Osteoblast (primary cell): ENCODE measurements around the gene CAV1. TPM values are rescaled to one million over a fixed set of nuclear protein-coding genes. Genes with fewer than 3 reads are reported as not detected.
A peak's percentile ranks its signal among the peaks of the same experiment; 100 is the strongest.

ENCODE experiments used
- DNase-seq: peaks from one replicate; pipeline ENCODE4 v3.0.0; 2011; ENCODE audit warnings: low spot score, mixed read lengths; ENCODE audit not compliant: insufficient read length; ENCODE audit errors: missing footprints
- H2AFZ ChIP-seq: 2 replicates; pipeline ENCODE4 v1.6.0; 2011; ENCODE audit warnings: mild to moderate bottlenecking, low read length
- H3K27ac ChIP-seq: 2 replicates; pipeline ENCODE4 v1.5.1; 2011; ENCODE audit warnings: mild to moderate bottlenecking, low read depth, low read length, moderate library complexity
- H3K27me3 ChIP-seq: 2 replicates; pipeline ENCODE4 v1.6.0; 2012; ENCODE audit warnings: mild to moderate bottlenecking, control low read depth, inconsistent platforms, low read length, moderate library complexity; ENCODE audit not compliant: insufficient read depth
- H3K36me3 ChIP-seq: 2 replicates; pipeline ENCODE4 v1.5.1; 2011; ENCODE audit warnings: mild to moderate bottlenecking, low read length, control low read depth, moderate library complexity; ENCODE audit not compliant: insufficient read depth
- H3K4me1 ChIP-seq: 2 replicates; pipeline ENCODE4 v1.5.1; 2011; ENCODE audit warnings: mild to moderate bottlenecking, low read length, control low read depth, moderate library complexity; ENCODE audit not compliant: insufficient read depth
- H3K4me2 ChIP-seq: 2 replicates; pipeline ENCODE4 v1.6.0; 2011; ENCODE audit warnings: mild to moderate bottlenecking, low read length; ENCODE audit not compliant: insufficient read depth
- H3K4me3 ChIP-seq: fragments of 200-600 bp; sonication (generic); 3 replicates; pipeline ENCODE4 v1.5.1; 2012; ENCODE audit warnings: mild to moderate bottlenecking, low read length, inconsistent platforms; ENCODE audit not compliant: insufficient read depth
- H3K79me2 ChIP-seq: 2 replicates; pipeline ENCODE4 v1.6.0; 2012; ENCODE audit warnings: mild to moderate bottlenecking, low read length, control low read depth, inconsistent platforms; ENCODE audit not compliant: insufficient read depth
- H3K9me3 ChIP-seq: 2 replicates; pipeline ENCODE4 v1.5.1; 2011; ENCODE audit warnings: low read depth, low read length, control low read depth
- H4K20me1 ChIP-seq: 2 replicates; pipeline ENCODE4 v1.6.0; 2012; ENCODE audit warnings: mild to moderate bottlenecking, low read length, control low read depth; ENCODE audit not compliant: insufficient read depth
- CTCF ChIP-seq: IDR thresholded peaks from 2 replicates; pipeline ENCODE4 v1.5.1; 2011; ENCODE audit warnings: mild to moderate bottlenecking, low read depth, low read length, moderate library complexity; ENCODE audit errors: extremely low read depth
- total RNA-seq: library from RNA; depleted of rRNA; stranded (reverse); fragments of >200 nt; gene quantifications from 2 replicates; pipeline ENCODE4 v1.2.3, GENCODE V29; 2012

CAV1 gene
- total RNA-seq, 1 donor = 337 TPM

- peaks cover 63% of the 10 kb centered on the region for H3K4me1 ChIP-seq
- TF ChIP-seq CTCF = no peak
- peaks cover 53% of the 10 kb centered on the region for H3K79me2 ChIP-seq
- peak overlapping the region; percentile 75 for H2AFZ ChIP-seq
- peak overlapping the region; percentile 96 for H3K4me2 ChIP-seq
- H3K4me3 ChIP-seq = peak overlapping the region; percentile 96
- H3K27me3 ChIP-seq = no peaks in the 10 kb centered on the region
- DNase-seq = peak; percentile 51
- no peaks in the 10 kb centered on the region for H3K9me3 ChIP-seq
- H4K20me1 ChIP-seq = no peaks in the 10 kb centered on the region
- H3K27ac ChIP-seq = peak overlapping the region; percentile 88
- H3K36me3 ChIP-seq = peaks cover 12% of the 10 kb centered on the region
These were observed 569 bp downstream of the CAV1 start for GRCh38 chr7:116525298-116525912.

GRCh38 chr7:116525913-116526861, 1.4 kb downstream of the CAV1 start:
- H3K36me3 ChIP-seq = peaks cover 19% of the 10 kb centered on the region
- peaks cover 61% of the 10 kb centered on the region for H3K79me2 ChIP-seq
- H3K4me3 ChIP-seq = peak overlapping the region; percentile 96
- peaks cover 65% of the 10 kb centered on the region for H3K4me1 ChIP-seq
- H3K4me2 ChIP-seq = peak overlapping the region; percentile 96
- H3K27me3 ChIP-seq = no peaks in the 10 kb centered on the region
- H2AFZ ChIP-seq = peak overlapping the region; percentile 77
- TF ChIP-seq CTCF = peak; percentile 57
- H4K20me1 ChIP-seq = peaks cover 2% of the 10 kb centered on the region
- H3K27ac ChIP-seq = peak overlapping the region; percentile 88
- no peaks in the 10 kb centered on the region for H3K9me3 ChIP-seq
- DNase-seq = peak; percentile 93

- Histone ChIP-seq H3K4me3 (peak overlapping the region; percentile 96), H3K79me2 (peaks cover 67% of the 10 kb centered on the region), H3K36me3 (peaks cover 21% of the 10 kb centered on the region), H3K4me1 (peaks cover 60% of the 10 kb centered on the region), H3K9me3 (no peaks in the 10 kb centered on the region), H2AFZ (no peak overlapping the region), H3K4me2 (peak overlapping the region; percentile 96), H4K20me1 (peaks cover 3% of the 10 kb centered on the region), H3K27me3 (no peaks in the 10 kb centered on the region), H3K27ac (peak overlapping the region; percentile 86)
- peak; percentile 85 for DNase-seq
- no peak for TF ChIP-seq CTCF
These were observed 2.1 kb downstream of the CAV1 start for GRCh38 chr7:116526897-116527296.

- Histone ChIP-seq H3K27me3 (no peaks in the 10 kb centered on the region), H3K79me2 (peaks cover 73% of the 10 kb centered on the region), H3K36me3 (peaks cover 26% of the 10 kb centered on the region), H3K9me3 (no peaks in the 10 kb centered on the region), H3K4me3 (peak overlapping the region; percentile 96), H3K4me1 (peaks cover 60% of the 10 kb centered on the region), H3K27ac (peak overlapping the region; percentile 86), H3K4me2 (peak overlapping the region; percentile 96), H4K20me1 (peaks cover 3% of the 10 kb centered on the region), H2AFZ (no peak overlapping the region)
- no peak for TF ChIP-seq CTCF
- peak; percentile 91 for DNase-seq
These were observed 2.7 kb downstream of the CAV1 start for GRCh38 chr7:116527521-116527920.
